Endothelial cell of umbilical vein (primary cell): ENCODE data around the gene LDB3.

Source experiments
- EZH2 ChIP-seq: IDR thresholded peaks from 2 replicates; pipeline ENCODE4 v1.6.1; 2012; ENCODE audit warnings: borderline replicate concordance, low read depth, mild to moderate bottlenecking, moderate library complexity, low read length, inconsistent platforms; ENCODE audit not compliant: severe bottlenecking
- FOS ChIP-seq: IDR thresholded peaks from 2 replicates; pipeline ENCODE4 v1.6.1; 2011; ENCODE audit warnings: mild to moderate bottlenecking, low read length, moderate library complexity, borderline replicate concordance; ENCODE audit not compliant: insufficient read depth
- GATA2 ChIP-seq: IDR thresholded peaks from 2 replicates; pipeline ENCODE4 v1.7.0; 2011; ENCODE audit warnings: low read depth, mild to moderate bottlenecking, moderate library complexity, mixed read lengths, low read length; ENCODE audit not compliant: insufficient read length, insufficient read depth
- JUN ChIP-seq: IDR thresholded peaks from 2 replicates; pipeline ENCODE4 v1.6.1; 2011; ENCODE audit warnings: borderline replicate concordance, low read depth; ENCODE audit not compliant: insufficient read length, insufficient read depth
- MAX ChIP-seq: IDR thresholded peaks from 2 replicates; pipeline ENCODE4 v1.6.1; 2011; ENCODE audit not compliant: insufficient read depth, insufficient read length
- MYC ChIP-seq: IDR thresholded peaks from one replicate; pipeline ENCODE4 v1.6.1; 2011; ENCODE audit warnings: mild to moderate bottlenecking, low read depth, low read length
- POLR2A ChIP-seq: IDR thresholded peaks from 2 replicates; pipeline ENCODE4 v1.6.1; 2012; ENCODE audit warnings: low read depth, mild to moderate bottlenecking, control low read depth, low read length
- POLR2AphosphoS5 ChIP-seq: IDR thresholded peaks from 2 replicates; pipeline ENCODE4 v1.6.1; 2012; ENCODE audit warnings: low read depth, mild to moderate bottlenecking, control low read depth, low read length, moderate library complexity; ENCODE audit not compliant: insufficient read depth
- TF ChIP-seq, protein P1 (sequence below), 2 donors: IDR thresholded peaks; 1 replicate in 1 of 2; 2 replicates in 1 of 2; pipeline ENCODE4 v1.5.1; 2011; ENCODE audit warnings: low read length in 2 of 2, mild to moderate bottlenecking in 2 of 2, moderate library complexity in 2 of 2, control low read depth in 1 of 2, inconsistent platforms in 1 of 2, low read depth in 1 of 2; ENCODE audit not compliant: insufficient read depth in 1 of 2; ENCODE audit errors: extremely low read depth in 1 of 2

DNA sequence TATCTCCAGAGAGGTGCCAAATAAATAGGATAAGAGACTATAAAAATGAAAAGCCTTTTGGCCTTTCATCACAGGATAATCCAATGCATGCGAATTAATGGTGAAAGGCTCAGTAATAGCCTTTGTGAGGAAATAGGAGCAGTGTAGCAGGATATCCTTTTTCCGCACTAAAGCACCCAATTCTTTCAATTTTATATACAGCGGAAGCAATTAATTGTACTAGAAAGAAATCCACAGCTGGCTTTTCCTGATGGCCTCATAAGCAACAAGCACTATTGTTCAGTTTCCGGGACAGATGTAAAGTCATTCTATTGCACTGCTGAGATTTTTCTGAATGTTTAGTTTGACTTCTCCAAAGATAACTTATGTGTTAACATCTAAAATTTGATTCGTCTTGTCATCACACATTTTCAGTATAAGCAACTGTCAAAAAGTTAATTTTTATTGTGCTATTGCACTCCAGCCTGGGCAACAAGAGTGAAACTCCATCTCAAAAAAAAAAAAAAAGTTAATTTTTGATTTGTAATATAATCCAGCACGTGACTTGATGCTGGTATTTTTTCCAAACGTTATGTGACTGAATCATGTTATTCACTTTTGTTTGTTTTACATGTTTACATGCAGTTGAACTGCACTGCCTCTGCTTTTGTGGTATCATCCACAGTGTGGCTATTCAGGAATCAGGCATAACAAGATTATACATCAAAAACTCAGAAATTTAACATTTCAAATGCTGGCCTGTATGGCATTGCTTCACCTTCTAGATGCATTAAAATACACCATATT, 79.7 kb downstream of the LDB3 start:
- TF ChIP-seq, protein P1, sequence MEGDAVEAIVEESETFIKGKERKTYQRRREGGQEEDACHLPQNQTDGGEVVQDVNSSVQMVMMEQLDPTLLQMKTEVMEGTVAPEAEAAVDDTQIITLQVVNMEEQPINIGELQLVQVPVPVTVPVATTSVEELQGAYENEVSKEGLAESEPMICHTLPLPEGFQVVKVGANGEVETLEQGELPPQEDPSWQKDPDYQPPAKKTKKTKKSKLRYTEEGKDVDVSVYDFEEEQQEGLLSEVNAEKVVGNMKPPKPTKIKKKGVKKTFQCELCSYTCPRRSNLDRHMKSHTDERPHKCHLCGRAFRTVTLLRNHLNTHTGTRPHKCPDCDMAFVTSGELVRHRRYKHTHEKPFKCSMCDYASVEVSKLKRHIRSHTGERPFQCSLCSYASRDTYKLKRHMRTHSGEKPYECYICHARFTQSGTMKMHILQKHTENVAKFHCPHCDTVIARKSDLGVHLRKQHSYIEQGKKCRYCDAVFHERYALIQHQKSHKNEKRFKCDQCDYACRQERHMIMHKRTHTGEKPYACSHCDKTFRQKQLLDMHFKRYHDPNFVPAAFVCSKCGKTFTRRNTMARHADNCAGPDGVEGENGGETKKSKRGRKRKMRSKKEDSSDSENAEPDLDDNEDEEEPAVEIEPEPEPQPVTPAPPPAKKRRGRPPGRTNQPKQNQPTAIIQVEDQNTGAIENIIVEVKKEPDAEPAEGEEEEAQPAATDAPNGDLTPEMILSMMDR (IDR thresholded peaks at IDR 0.05; ENCODE audit: extremely low read depth in 1 of 2, insufficient read depth in 1 of 2, low read depth in 1 of 2, low read length in 2 of 2), result no peak
- peak; percentile 46 for TF ChIP-seq POLR2A
- peak; percentile 76 for TF ChIP-seq GATA2
- TF ChIP-seq FOS, result peak; percentile 73
- no peak for TF ChIP-seq EZH2
- TF ChIP-seq POLR2AphosphoS5, result peak; percentile 99
- no peak for TF ChIP-seq MYC
- TF ChIP-seq MAX, result no peak
- TF ChIP-seq JUN, result peak; percentile 54
